K562 (cell line): ENCODE results near the gene WDR46. TPM values are rescaled to one million over a fixed set of nuclear protein-coding genes. Genes with fewer than 3 reads are reported as not detected.
A peak's percentile ranks its signal among the peaks of the same experiment; 100 is the strongest.

Experiments
- ARID4B ChIP-seq: sonication (generic); formaldehyde crosslinking; IDR thresholded peaks from 2 replicates; pipeline ENCODE4 v1.8.0; 2022; ENCODE audit warnings: mild to moderate bottlenecking, missing genetic modification reagents
- CREB3 ChIP-seq: fragments of 450-650 bp; conservative IDR thresholded peaks from 2 replicates; pipeline ENCODE4 v1.6.1; 2016; ENCODE audit warnings: missing genetic modification characterization, low read depth, mild to moderate bottlenecking, missing compliant biosample characterization, moderate library complexity
- CXXC5 ChIP-seq: fragments of 250-450 bp; sonication (Bioruptor Pico); IDR thresholded peaks from 2 replicates; pipeline ENCODE4 v1.8.0; 2022; ENCODE audit warnings: inconsistent platforms, mild to moderate bottlenecking, moderate library complexity
- HDAC1 ChIP-seq, 2 experiments: fragments of 450-650 bp; IDR thresholded peaks; 2 replicates each; pipeline ENCODE4 v1.6.1; 2016 to 2017; ENCODE audit warnings: inconsistent platforms in 1 of 2, mild to moderate bottlenecking in 1 of 2, moderate library complexity in 1 of 2
- HINFP ChIP-seq: fragments of 450-650 bp; conservative IDR thresholded peaks from 2 replicates; pipeline ENCODE4 v1.6.1; 2016; ENCODE audit warnings: missing genetic modification characterization, low read depth, mild to moderate bottlenecking, control low read depth, missing compliant biosample characterization
- HSF4 ChIP-seq: fragments of 250-450 bp; sonication (Bioruptor Pico); IDR thresholded peaks from 2 replicates; pipeline ENCODE4 v2.1.2; 2022; ENCODE audit warnings: mild to moderate bottlenecking, moderate library complexity, borderline replicate concordance
- KDM5B ChIP-seq: fragments of 200-600 bp; sonication (generic); IDR thresholded peaks from 2 replicates; pipeline ENCODE4 v1.6.1; 2012; ENCODE audit warnings: low read depth, mild to moderate bottlenecking, moderate library complexity, low read length, control low read depth, inconsistent platforms; ENCODE audit not compliant: insufficient replicate concordance
- NR2C1 ChIP-seq, 2 experiments: fragments of 450-650 bp; IDR thresholded peaks; 2 replicates each; pipeline ENCODE4 v1.6.1; 2017; ENCODE audit warnings: mild to moderate bottlenecking in 2 of 2, antibody characterized with exemption in 1 of 2, inconsistent platforms in 1 of 2, missing compliant biosample characterization in 1 of 2, missing genetic modification characterization in 1 of 2
- RBM39 ChIP-seq: fragments of 200-400 bp; formaldehyde crosslinking; optimal IDR thresholded peaks from 2 replicates; pipeline ENCODE3; 2018; ENCODE audit warnings: low read depth, low read length
- RHOXF2B ChIP-seq: fragments of 250-450 bp; sonication (Bioruptor Pico); conservative IDR thresholded peaks from 2 replicates; pipeline ENCODE4 v1.5.1; 2021
- TCF3 ChIP-seq: sonication (generic); formaldehyde crosslinking; IDR thresholded peaks from 2 replicates; pipeline ENCODE4 v1.4.0; 2020; ENCODE audit warnings: mild to moderate bottlenecking, missing genetic modification reagents
- TEAD1 ChIP-seq, 2 experiments: fragments of 450-650 bp in 1 of 2; sonication (generic) in 1 of 2; formaldehyde crosslinking; IDR thresholded peaks; 2 replicates each; pipeline versions ENCODE4 v1.4.0 to v1.8.0; 2020 to 2022; ENCODE audit warnings: mild to moderate bottlenecking in 2 of 2, missing genetic modification reagents in 1 of 2
- ZBTB8A ChIP-seq: fragments of 450-650 bp; IDR thresholded peaks from 2 replicates; pipeline ENCODE4 v1.6.1; 2018; ENCODE audit warnings: mild to moderate bottlenecking, moderate library complexity; ENCODE audit not compliant: partially characterized antibody
- ZNF121 ChIP-seq: sonication (generic); formaldehyde crosslinking; conservative IDR thresholded peaks from 2 replicates; pipeline ENCODE4 v1.8.0; 2022; ENCODE audit warnings: missing genetic modification reagents
- ZNF23 ChIP-seq: fragments of 250-450 bp; sonication (Bioruptor Pico); IDR thresholded peaks from 2 replicates; pipeline ENCODE4 v1.4.0; 2020; ENCODE audit warnings: mild to moderate bottlenecking
- ZNF239 ChIP-seq: fragments of 250-450 bp; sonication (Bioruptor Pico); IDR thresholded peaks from 2 replicates; pipeline ENCODE4 v1.4.0; 2020; ENCODE audit warnings: mild to moderate bottlenecking
- ZNF695 ChIP-seq: fragments of 450-650 bp; formaldehyde crosslinking; IDR thresholded peaks from 2 replicates; pipeline ENCODE4 v1.4.0; 2020; ENCODE audit warnings: mild to moderate bottlenecking, moderate library complexity
- ZSCAN29 ChIP-seq: fragments of 450-650 bp; IDR thresholded peaks from 2 replicates; pipeline ENCODE4 v1.6.1; 2017
- polyA plus RNA-seq, 8 experiments: library from polyadenylated mRNA; depleted of rRNA in 4 of 8; stranded (reverse) in 5 of 8; unstranded in 3 of 8; fragments of >200 nt; fragmentation: Nextera tagmentation in 2 of 8; fragmentation: Illumina TruSeq in 1 of 8; extraction: Ambion mirVana in 2 of 8; extraction: Trizol in 1 of 8; gene quantifications; 2 replicates each; pipeline versions ENCODE4 v1.2.1 to v1.2.3, GENCODE V29; 2011 to 2014; ENCODE audit warnings: inconsistent platforms in 1 of 8, missing spikeins in 1 of 8
- total RNA-seq, 7 experiments: library from RNA; depleted of rRNA in 6 of 7; stranded (reverse); fragments of >200 nt in 6 of 7; fragmentation: Illumina TruSeq in 2 of 7; extraction: Trizol in 2 of 7; gene quantifications; 2 replicates each; pipeline versions ENCODE4 v1.2.1 to v1.2.3, GENCODE V29; 2011 to 2021; ENCODE audit warnings: low replicate concordance in 1 of 7

WDR46 gene
- total and polyA plus RNA-seq, 9 of the 15 experiments (the other 6 are each of a cell fraction or from before 2014, with no cell fraction given), result 8.9 to 146 (median 93.1) TPM

GRCh38 chr6:33299237-33299944, 10.4 kb upstream of the WDR46 start (continued):
- TF ChIP-seq TEAD1 (CRISPR knock-in tag; IDR thresholded peaks at IDR 0.05) (peak in 1 of 2 experiments; percentile 86; a peak in 2 of 4 replicates), RHOXF2B (CRISPR knock-in tag) (peak; percentile 79), ZNF239 (no peak), HSF4 (CRISPR knock-in tag) (no peak; the same call in 1 of the 2 replicates), ZBTB8A (no peak), ZNF695 (CRISPR knock-in tag) (no peak), HDAC1 (IDR thresholded peaks at IDR 0.05) (peak; percentile 52 to 63; a peak in 2 of 4 replicates), CREB3 (tag) (peak; percentile 70; the same call in 1 of the 2 replicates), CXXC5 (CRISPR knock-in tag) (peak; percentile 70), HINFP (tag) (no peak), ZNF121 (no peak), ARID4B (peak; percentile 69), KDM5B (peak; percentile 95), ZNF23 (no peak), ZSCAN29 (peak; percentile 65), RBM39 (peak; percentile 69), NR2C1 (IDR thresholded peaks at IDR 0.05) (peak; percentile 48), NR2C1 (tag; IDR thresholded peaks at IDR 0.05) (no peak), TCF3 (CRISPR knock-in tag) (peak; percentile 47)
